ENCODE results near the gene ARNT2. TPM values are rescaled to one million over a fixed set of nuclear protein-coding genes. Genes with fewer than 3 reads are reported as not detected.

Gene ARNT2
- polyA plus RNA-seq, 1 experiment = 44.6 TPM

- POLR2A ChIA-PET = no interaction called here
- no peak overlapping the region for H3K4me3 ChIP-seq (ENCODE audit: low read depth, low read length)
- CTCF ChIA-PET = no interaction called here
These were observed 40.6 kb downstream of the ARNT2 start for GRCh38 chr15:80444680-80445251.

GRCh38 chr15:80445300-80446041 is 41.3 kb downstream of the ARNT2 start:
- Histone ChIP-seq H3K27me3 (ENCODE audit: control insufficient read depth, insufficient read depth, low read length) (no peaks in the 10 kb centered on the region), H3K36me3 (ENCODE audit: control insufficient read depth, insufficient read depth, low read length) (no peaks in the 10 kb centered on the region), H3K4me3 (ENCODE audit: low read depth, low read length) (no peak overlapping the region)
- CTCF ChIA-PET = no interaction called here
- DNase-seq (ENCODE audit: low read depth) = no peak
- POLR2A ChIA-PET = no interaction called here
- TF ChIP-seq CTCF (IDR thresholded peaks at IDR 0.05; ENCODE audit: insufficient read depth, low read depth, low read length) = no peak

More at GRCh38 chr15:80444680-80445251, 40.6 kb downstream of the ARNT2 start:
- Histone ChIP-seq H3K36me3 (ENCODE audit: control insufficient read depth, insufficient read depth, low read length) (no peaks in the 10 kb centered on the region), H3K27me3 (ENCODE audit: control insufficient read depth, insufficient read depth, low read length) (no peaks in the 10 kb centered on the region)
- DNase-seq (ENCODE audit: low read depth) = no peak
- no peak for TF ChIP-seq CTCF (IDR thresholded peaks at IDR 0.05; ENCODE audit: insufficient read depth, low read depth, low read length)

GRCh38 chr15:80447077-80447476 is 42.9 kb downstream of the ARNT2 start:
- TF ChIP-seq CTCF (IDR thresholded peaks at IDR 0.05; ENCODE audit: insufficient read depth, low read depth, low read length) = no peak
- no peaks in the 10 kb centered on the region for H3K27me3 ChIP-seq (ENCODE audit: control insufficient read depth, insufficient read depth, low read length)
- no peak for DNase-seq (ENCODE audit: low read depth)
- ChIA-PET POLR2A (no interaction called here), CTCF (interaction anchor here (1.0 kb wide), 1 partner anchor 9 kb away, joined by 4 read pairs; no protein-coding TSS in a partner anchor)
- H3K4me3 ChIP-seq (ENCODE audit: low read depth, low read length) = no peak overlapping the region
- no peaks in the 10 kb centered on the region for H3K36me3 ChIP-seq (ENCODE audit: control insufficient read depth, insufficient read depth, low read length)

DNA sequence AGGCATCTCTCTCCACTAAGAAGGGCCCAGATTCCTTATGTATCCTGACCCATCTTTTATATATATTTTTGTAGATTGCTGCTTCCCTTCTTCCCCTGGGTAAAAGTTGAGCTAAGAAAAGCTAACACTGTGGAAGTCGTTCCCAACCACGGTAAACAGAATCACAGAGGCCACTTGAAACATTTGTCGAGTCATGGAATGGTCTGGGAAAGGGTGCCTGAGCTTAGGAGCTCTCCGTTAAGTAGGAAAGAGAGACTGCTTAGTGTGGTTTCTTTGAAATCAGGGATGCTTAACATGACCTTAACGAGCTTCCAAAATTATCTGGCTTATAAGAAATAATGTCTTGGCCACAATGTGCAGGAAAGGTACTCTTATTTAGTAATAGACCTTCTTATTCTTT is 45.6 kb downstream of the ARNT2 start:
- Histone ChIP-seq H3K27me3 (ENCODE audit: control insufficient read depth, insufficient read depth, low read length) (no peaks in the 10 kb centered on the region), H3K36me3 (ENCODE audit: control insufficient read depth, insufficient read depth, low read length) (no peaks in the 10 kb centered on the region), H3K4me3 (ENCODE audit: low read depth, low read length) (no peak overlapping the region)
- CTCF ChIA-PET = interaction anchor here (0.8 to 2.5 kb wide), 8 partner anchors 12 to 817 kb away, joined by 3 to 14 read pairs (median 5); partner anchors contain the start of gene CEMIP
- DNase-seq (ENCODE audit: low read depth) = no peak
- no peak for TF ChIP-seq CTCF (IDR thresholded peaks at IDR 0.05; ENCODE audit: insufficient read depth, low read depth, low read length)
- POLR2A ChIA-PET = interaction anchor here (0.7 kb wide), 1 partner anchor 77 kb away, joined by 6 read pairs; no protein-coding TSS in a partner anchor

- CTCF ChIA-PET = interaction anchor here (0.9 to 2.5 kb wide), 5 partner anchors 13 to 816 kb away, joined by 3 to 14 read pairs (median 5); partner anchors contain the start of gene CEMIP
- H3K27me3 ChIP-seq (ENCODE audit: control insufficient read depth, insufficient read depth, low read length) = no peaks in the 10 kb centered on the region
- no peak overlapping the region for H3K4me3 ChIP-seq (ENCODE audit: low read depth, low read length)
- no peak for DNase-seq (ENCODE audit: low read depth)
- H3K36me3 ChIP-seq (ENCODE audit: control insufficient read depth, insufficient read depth, low read length) = no peaks in the 10 kb centered on the region
- POLR2A ChIA-PET = interaction anchor here (0.5 to 0.6 kb wide), 2 partner anchors 56 to 65 kb away, joined by 3 to 5 read pairs; no protein-coding TSS in a partner anchor
- no peak for TF ChIP-seq CTCF (IDR thresholded peaks at IDR 0.05; ENCODE audit: insufficient read depth, low read depth, low read length)
These were observed 46.7 kb downstream of the ARNT2 start for GRCh38 chr15:80450811-80451321.

Measured in BJ (cell line).